Hepatocyte (in vitro differentiated cells): ENCODE data around the gene TACC2. TPM values are rescaled to one million over a fixed set of nuclear protein-coding genes. Genes with fewer than 3 reads are reported as not detected.

Source experiments
- DNase-seq: peaks from one replicate; pipeline ENCODE4 v3.0.0-alpha.2; 2016; ENCODE audit warnings: low spot score
- H2AFZ ChIP-seq: fragments of 200-600 bp; sonication (generic); 2 replicates; pipeline ENCODE4 v1.6.0; 2016; ENCODE audit warnings: antibody characterized with exemption, mild to moderate bottlenecking
- H3K27ac ChIP-seq: fragments of 200-600 bp; sonication (generic); 2 replicates; pipeline ENCODE4 v1.5.1; 2016; ENCODE audit warnings: mild to moderate bottlenecking
- H3K27me3 ChIP-seq: fragments of 200-600 bp; sonication (generic); 2 replicates; pipeline ENCODE4 v1.6.1; 2016
- H3K36me3 ChIP-seq: fragments of 200-600 bp; sonication (generic); replicated peaks from 2 replicates; pipeline ENCODE4 v1.5.1; 2016; ENCODE audit warnings: low read depth; ENCODE audit not compliant: insufficient read depth
- H3K4me1 ChIP-seq: fragments of 200-600 bp; sonication (generic); 2 replicates; pipeline ENCODE4 v1.5.1; 2016; ENCODE audit warnings: mild to moderate bottlenecking, moderate library complexity; ENCODE audit not compliant: insufficient read depth
- H3K4me2 ChIP-seq: fragments of 200-600 bp; sonication (generic); 2 replicates; pipeline ENCODE4 v1.6.0; 2016
- H3K4me3 ChIP-seq: fragments of 200-600 bp; sonication (generic); 2 replicates; pipeline ENCODE4 v1.5.1; 2016; ENCODE audit warnings: mild to moderate bottlenecking
- H3K79me2 ChIP-seq: fragments of 200-600 bp; sonication (generic); 2 replicates; pipeline ENCODE4 v1.6.0; 2017; ENCODE audit warnings: mild to moderate bottlenecking
- H3K9me2 ChIP-seq: fragments of 200-600 bp; sonication (generic); replicated peaks from 2 replicates; pipeline ENCODE4 v1.6.0; 2017; ENCODE audit warnings: mild to moderate bottlenecking; ENCODE audit not compliant: insufficient read depth
- H3K9me3 ChIP-seq: fragments of 200-600 bp; sonication (generic); 2 replicates; pipeline ENCODE4 v1.5.1; 2016; ENCODE audit warnings: low read depth, mild to moderate bottlenecking
- H4K20me1 ChIP-seq: fragments of 200-600 bp; sonication (generic); 2 replicates; pipeline ENCODE4 v1.6.0; 2016; ENCODE audit warnings: mild to moderate bottlenecking; ENCODE audit not compliant: insufficient read depth, poor library complexity, severe bottlenecking
- EZH2 ChIP-seq: fragments of 200-600 bp; sonication (generic); IDR thresholded peaks from 2 replicates; pipeline ENCODE4 v1.6.1; 2016; ENCODE audit warnings: antibody characterized with exemption, mild to moderate bottlenecking, borderline replicate concordance
- EZH2phosphoT487 ChIP-seq: fragments of 200-600 bp; sonication (generic); IDR thresholded peaks from one replicate; pipeline ENCODE4 v1.6.1; 2018; ENCODE audit warnings: antibody characterized with exemption, mild to moderate bottlenecking, low read depth, moderate library complexity; ENCODE audit not compliant: unreplicated experiment, severe bottlenecking
- WGBS: methylation state at CpG from one replicate; pipeline ENCODE4 v1.1.6; 2016; ENCODE audit warnings: low lambda C conversion rate; ENCODE audit errors: missing lambda C conversion rate; 5-methylcytosine and 5-hydroxymethylcytosine counted together
- polyA plus RNA-seq: library from polyadenylated mRNA; unstranded; fragments of >200 nt; fragmentation: Nextera tagmentation; extraction: Ambion mirVana; gene quantifications from 2 replicates; pipeline ENCODE4 v1.2.1, GENCODE V29; 2016
- total RNA-seq: library from RNA; depleted of rRNA; stranded (reverse); fragments of >200 nt; gene quantifications from 2 replicates; pipeline ENCODE4 v1.2.3, GENCODE V29; 2014
- TF ChIP-seq, protein P1 (sequence below): fragments of 200-600 bp; sonication (generic); IDR thresholded peaks from 2 replicates; pipeline ENCODE4 v1.5.1; 2016; ENCODE audit warnings: antibody characterized with exemption, mild to moderate bottlenecking; ENCODE audit not compliant: poor library complexity

TACC2 gene
- total and polyA plus RNA-seq, 2 experiments from 2014 or later, result 20.0 to 34.6 TPM

DNA sequence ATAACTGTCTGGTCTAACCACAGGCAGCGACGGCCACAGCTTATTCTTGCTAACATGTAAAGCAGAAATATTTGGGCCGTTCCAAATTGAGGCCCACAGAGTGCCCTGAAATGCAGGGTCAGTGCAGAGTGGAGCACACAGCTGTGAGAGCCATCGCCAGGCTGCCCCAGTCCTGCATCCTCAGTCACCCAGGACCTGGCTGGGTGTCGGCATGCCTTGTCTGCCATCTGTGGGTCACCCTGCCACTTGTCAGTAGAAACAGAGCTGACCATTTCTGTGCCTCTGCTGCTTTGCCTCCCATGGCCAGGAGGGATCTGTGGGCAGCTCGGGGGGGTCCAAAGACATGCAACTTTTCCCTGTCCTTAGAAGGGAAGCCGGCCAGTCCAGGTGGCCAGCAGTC lies 224.8 kb downstream of the TACC2 start:
- TF ChIP-seq EZH2 (no peak), EZH2phosphoT487 (no peak)
- TF ChIP-seq, protein P1, sequence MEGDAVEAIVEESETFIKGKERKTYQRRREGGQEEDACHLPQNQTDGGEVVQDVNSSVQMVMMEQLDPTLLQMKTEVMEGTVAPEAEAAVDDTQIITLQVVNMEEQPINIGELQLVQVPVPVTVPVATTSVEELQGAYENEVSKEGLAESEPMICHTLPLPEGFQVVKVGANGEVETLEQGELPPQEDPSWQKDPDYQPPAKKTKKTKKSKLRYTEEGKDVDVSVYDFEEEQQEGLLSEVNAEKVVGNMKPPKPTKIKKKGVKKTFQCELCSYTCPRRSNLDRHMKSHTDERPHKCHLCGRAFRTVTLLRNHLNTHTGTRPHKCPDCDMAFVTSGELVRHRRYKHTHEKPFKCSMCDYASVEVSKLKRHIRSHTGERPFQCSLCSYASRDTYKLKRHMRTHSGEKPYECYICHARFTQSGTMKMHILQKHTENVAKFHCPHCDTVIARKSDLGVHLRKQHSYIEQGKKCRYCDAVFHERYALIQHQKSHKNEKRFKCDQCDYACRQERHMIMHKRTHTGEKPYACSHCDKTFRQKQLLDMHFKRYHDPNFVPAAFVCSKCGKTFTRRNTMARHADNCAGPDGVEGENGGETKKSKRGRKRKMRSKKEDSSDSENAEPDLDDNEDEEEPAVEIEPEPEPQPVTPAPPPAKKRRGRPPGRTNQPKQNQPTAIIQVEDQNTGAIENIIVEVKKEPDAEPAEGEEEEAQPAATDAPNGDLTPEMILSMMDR, result no peak
- H3K36me3 ChIP-seq, result no peaks in the 10 kb centered on the region

DNA sequence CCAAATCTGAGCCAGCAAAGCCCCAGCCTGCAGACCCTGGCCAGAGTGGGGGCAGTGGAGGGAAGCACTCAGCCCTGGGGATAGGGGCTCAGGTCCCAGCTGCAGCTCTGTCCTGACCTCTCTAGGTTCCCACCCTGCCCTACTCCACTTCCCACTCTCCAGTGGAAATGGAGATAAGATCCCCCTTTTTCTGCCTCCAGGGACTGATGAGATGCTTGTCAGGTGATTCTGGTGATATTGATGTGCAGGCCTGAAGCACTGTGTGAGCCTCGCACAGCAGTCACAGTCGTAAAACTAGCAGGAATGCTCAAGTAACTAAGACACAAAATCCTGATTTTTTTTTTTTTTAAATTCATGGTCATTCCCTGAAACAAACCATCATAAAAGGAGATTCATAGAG lies 227.1 kb downstream of the TACC2 start:
- H3K4me2 ChIP-seq, result no peak overlapping the region
- no peaks in the 10 kb centered on the region for H3K9me3 ChIP-seq
- H3K9me2 ChIP-seq, result no peaks in the 10 kb centered on the region
- no peaks in the 10 kb centered on the region for H4K20me1 ChIP-seq
- H3K27me3 ChIP-seq, result no peaks in the 10 kb centered on the region
- H3K79me2 ChIP-seq, result no peaks in the 10 kb centered on the region
- no peaks in the 10 kb centered on the region for H3K36me3 ChIP-seq
- DNase-seq, result no peak
- no peak overlapping the region for H3K27ac ChIP-seq
- no peaks in the 10 kb centered on the region for H3K4me1 ChIP-seq
- WGBS, result 79% methylated on average over 2 of the region's 2 CpGs
- TF ChIP-seq EZH2 (no peak), EZH2phosphoT487 (no peak)
- TF ChIP-seq, protein P1, result no peak
- no peak overlapping the region for H3K4me3 ChIP-seq
- no peak overlapping the region for H2AFZ ChIP-seq

More for the DNA sequence above, 224.8 kb downstream of the TACC2 start:
- no peak for DNase-seq
- Histone ChIP-seq H3K9me3 (no peaks in the 10 kb centered on the region), H3K4me3 (no peak overlapping the region), H3K4me1 (no peaks in the 10 kb centered on the region), H4K20me1 (no peaks in the 10 kb centered on the region), H3K27ac (no peak overlapping the region), H3K27me3 (no peaks in the 10 kb centered on the region), H3K79me2 (no peaks in the 10 kb centered on the region), H3K4me2 (no peak overlapping the region), H2AFZ (no peak overlapping the region), H3K9me2 (no peaks in the 10 kb centered on the region)
- WGBS, result 93% methylated on average over 7 of the region's 7 CpGs

DNA sequence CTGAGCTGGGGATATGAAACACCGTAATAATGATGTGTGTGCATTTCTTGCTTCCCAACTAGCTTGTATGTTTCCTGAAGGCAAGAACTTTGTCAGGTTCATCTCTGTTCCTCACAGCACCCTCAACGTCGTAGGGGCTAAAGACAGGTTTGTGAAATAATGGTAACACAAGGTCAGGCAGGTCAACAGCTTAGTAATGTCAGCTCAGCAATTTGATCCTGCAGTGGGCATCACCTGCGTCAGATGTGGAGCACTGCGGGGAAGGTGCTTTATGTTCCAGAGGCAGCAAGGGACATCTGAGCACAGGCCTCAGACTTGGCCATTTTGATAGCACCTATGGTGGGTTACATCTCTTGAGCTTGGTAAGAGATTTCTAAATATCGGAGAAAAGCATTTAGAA lies 230.4 kb downstream of the TACC2 start:
- TF ChIP-seq EZH2phosphoT487 (no peak), EZH2 (no peak)
- TF ChIP-seq, protein P1, result no peak
- DNase-seq, result no peak
- Histone ChIP-seq H3K36me3 (no peaks in the 10 kb centered on the region), H3K4me1 (no peaks in the 10 kb centered on the region), H3K4me3 (no peak overlapping the region), H3K27ac (no peak overlapping the region), H3K9me3 (no peaks in the 10 kb centered on the region), H3K79me2 (no peaks in the 10 kb centered on the region), H2AFZ (no peak overlapping the region), H4K20me1 (no peaks in the 10 kb centered on the region), H3K4me2 (no peak overlapping the region), H3K9me2 (no peaks in the 10 kb centered on the region), H3K27me3 (no peaks in the 10 kb centered on the region)
- 92% methylated on average over 6 of the region's 6 CpGs for WGBS

DNA sequence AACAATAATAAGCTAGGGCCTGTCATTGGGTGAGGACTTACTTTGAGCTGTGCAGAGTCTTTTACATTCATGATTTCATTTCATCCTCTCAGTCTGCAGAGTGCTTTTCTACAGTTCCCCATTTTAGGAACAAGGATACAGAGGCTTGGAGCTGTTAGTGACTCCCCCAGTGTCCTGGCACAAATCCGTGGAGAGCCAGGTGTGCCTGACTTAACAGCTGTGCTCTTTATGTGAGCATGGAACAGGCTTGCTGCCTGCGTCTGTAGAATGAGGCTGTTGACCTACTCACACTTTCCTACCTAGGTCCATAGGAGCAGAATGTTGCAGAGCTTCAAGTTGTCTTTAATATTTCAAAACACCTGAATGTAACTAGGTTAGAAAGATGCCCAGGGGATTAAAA lies 231.8 kb downstream of the TACC2 start:
- WGBS, result 91% methylated on average over 2 of the region's 2 CpGs
- Histone ChIP-seq H3K79me2 (no peaks in the 10 kb centered on the region), H3K4me1 (no peaks in the 10 kb centered on the region), H3K4me2 (no peak overlapping the region), H3K9me2 (no peaks in the 10 kb centered on the region), H3K9me3 (no peaks in the 10 kb centered on the region), H4K20me1 (no peaks in the 10 kb centered on the region), H3K27me3 (no peaks in the 10 kb centered on the region), H3K36me3 (no peaks in the 10 kb centered on the region), H3K27ac (no peak overlapping the region), H2AFZ (no peak overlapping the region), H3K4me3 (no peak overlapping the region)
- no peak for TF ChIP-seq EZH2phosphoT487
- TF ChIP-seq EZH2, result no peak
- TF ChIP-seq, protein P1, result no peak
- DNase-seq, result no peak
